Calu3 (cell line): ENCODE measurements around the gene MEGF8. TPM values are rescaled to one million over a fixed set of nuclear protein-coding genes. Genes with fewer than 3 reads are reported as not detected.

Experiments
- BruUV-seq: library from RNA; stranded (reverse); fragments of 400-500 nt; replicated peaks from 2 replicates; lab custom pipeline; 2021; lab: Mats Ljungman, UMichigan
- CTCF ChIA-PET: fragments of 300-600 bp; sonication (Branson Sonifier 250); formaldehyde crosslinking; loops from one replicate; lab custom pipeline; 2022; ENCODE audit warnings: antibody characterized with exemption; lab: Charles Lee
- DNase-seq: peaks from one replicate; pipeline ENCODE4 v3.0.0; 2022
- H3K27ac Mint-ChIP-seq: one replicate; pipeline ENCODE4 v1.8.0; 2022; ENCODE audit warnings: mixed read lengths; ENCODE audit not compliant: unreplicated experiment
- H3K27me3 Mint-ChIP-seq: one replicate; pipeline ENCODE4 v1.8.0; 2022; ENCODE audit warnings: mixed read lengths; ENCODE audit not compliant: unreplicated experiment
- H3K36me3 Mint-ChIP-seq: one replicate; pipeline ENCODE4 v1.8.0; 2022; ENCODE audit warnings: mild to moderate bottlenecking, moderate library complexity, mixed read lengths; ENCODE audit not compliant: insufficient read depth, unreplicated experiment
- H3K4me1 Mint-ChIP-seq: one replicate; pipeline ENCODE4 v1.8.0; 2022; ENCODE audit warnings: mild to moderate bottlenecking, low read depth, mixed read lengths; ENCODE audit not compliant: unreplicated experiment
- H3K4me3 Mint-ChIP-seq: one replicate; pipeline ENCODE4 v1.8.0; 2022; ENCODE audit warnings: mild to moderate bottlenecking, low read depth, moderate library complexity, mixed read lengths; ENCODE audit not compliant: unreplicated experiment
- H3K9me3 Mint-ChIP-seq: one replicate; pipeline ENCODE4 v1.8.0; 2022; ENCODE audit warnings: low read depth, mixed read lengths; ENCODE audit not compliant: unreplicated experiment
- CTCF ChIP-seq: fragments of 200-600 bp; IDR thresholded peaks from one replicate; pipeline ENCODE4 v1.8.0; 2022; ENCODE audit warnings: antibody characterized with exemption; ENCODE audit not compliant: unreplicated experiment
- intact Hi-C: fragments of 100-400 bp; cut with micrococcal nuclease; formaldehyde crosslinking; loops from one replicate; pipeline ENCODE4 v1.10.0; 2022; ENCODE audit not compliant: unreplicated experiment
- total RNA-seq: library from RNA; stranded (reverse); gene quantifications from 2 replicates; pipeline ENCODE4 v1.2.3, GENCODE V29; 2022

Gene MEGF8
- total RNA-seq, 1 experiment from 2014 or later = 35.0 TPM

DNA sequence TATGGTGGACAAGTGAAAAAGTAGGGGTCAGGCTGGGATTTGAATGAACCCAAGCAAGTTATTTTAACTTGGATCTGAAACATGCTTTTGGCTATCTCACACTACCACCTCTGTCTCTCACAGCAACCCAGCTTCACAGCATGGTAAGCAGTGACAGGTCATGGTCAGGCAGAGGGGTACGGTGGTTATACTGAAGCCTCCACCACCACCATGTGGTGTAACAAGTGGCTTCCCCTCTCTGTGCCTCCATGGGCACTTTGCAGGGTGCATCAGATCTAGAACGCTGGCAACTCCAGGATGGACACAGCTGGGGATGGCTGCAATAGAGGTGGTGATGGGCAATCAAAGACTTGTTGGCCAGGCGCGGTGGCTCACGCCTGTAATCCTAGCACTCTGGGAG lies 13.1 kb upstream of the MEGF8 start:
- DNase-seq = no peak
- no TSS peak for BruUV-seq
- intact Hi-C loops = no loop called here

DNA sequence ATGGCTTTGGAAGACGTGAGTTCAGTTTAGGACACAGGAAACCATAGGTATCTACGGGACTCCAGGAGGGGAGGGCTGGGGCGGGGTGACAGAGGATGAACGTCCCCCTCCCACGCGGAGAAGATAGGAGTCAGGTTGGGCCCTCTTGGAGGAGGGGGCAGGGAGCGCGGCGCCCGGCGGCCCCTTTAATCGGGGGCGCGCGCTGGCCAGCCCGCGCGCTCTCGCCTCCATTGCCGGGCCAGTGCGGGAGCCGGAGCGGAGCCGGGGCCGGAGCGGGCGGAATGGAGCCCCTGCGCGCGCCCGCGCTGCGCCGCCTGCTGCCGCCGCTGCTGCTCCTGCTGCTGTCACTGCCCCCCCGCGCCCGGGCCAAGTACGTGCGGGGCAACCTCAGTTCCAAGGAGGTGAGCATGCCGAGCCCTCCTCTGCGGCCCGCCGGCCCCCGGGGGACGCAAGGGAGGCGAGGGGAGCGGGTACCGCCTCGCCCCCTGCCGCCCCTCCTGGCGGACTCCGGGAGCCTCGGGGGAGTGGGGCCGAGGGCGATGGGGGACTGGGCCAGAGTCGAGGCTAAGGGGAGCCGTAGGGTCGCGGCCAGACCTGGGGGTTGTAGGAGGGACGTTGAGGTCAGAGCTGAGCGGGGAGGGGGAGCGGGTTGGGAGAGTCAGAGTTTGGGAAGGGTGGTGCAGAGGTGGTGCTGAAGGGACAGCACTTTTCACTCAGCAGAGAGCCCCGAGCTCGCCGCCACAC lies 12.2 kb upstream of the MEGF8 start, which contains the start of gene TMEM145:
TMEM145 (plus strand) TSS at position 214 of the 744 bp plus-strand sequence; CDS start at position 282, 68 bp downstream.
- DNase-seq = peak; percentile 81
- CTCF ChIA-PET = interaction anchor here (1.1 kb wide), 1 partner anchor 237 kb away, joined by 3 read pairs; the partner anchor contains the start of gene ZNF574
- no TSS peak for BruUV-seq
- peaks cover 14% of the 10 kb centered on the region for H3K4me1 Mint-ChIP-seq
- no peaks in the 10 kb centered on the region for H3K9me3 Mint-ChIP-seq
- peaks cover 16% of the 10 kb centered on the region for H3K36me3 Mint-ChIP-seq
- no peak within 1 kb of the TSS for H3K27ac Mint-ChIP-seq
- peak within 1 kb of the TSS; percentile 63 for H3K4me3 Mint-ChIP-seq
- H3K27me3 Mint-ChIP-seq = peaks cover 51% of the 10 kb centered on the region
- intact Hi-C loops = no loop called here
- TF ChIP-seq CTCF = no peak

More for the DNA sequence above, 13.1 kb upstream of the MEGF8 start:
- no peaks in the 10 kb centered on the region for H3K9me3 Mint-ChIP-seq
- TF ChIP-seq CTCF = no peak
- peaks cover 51% of the 10 kb centered on the region for H3K27me3 Mint-ChIP-seq
- peaks cover 16% of the 10 kb centered on the region for H3K36me3 Mint-ChIP-seq
- CTCF ChIA-PET = no interaction called here
- peaks cover 9% of the 10 kb centered on the region for H3K4me1 Mint-ChIP-seq
- H3K27ac Mint-ChIP-seq = no peak overlapping the region
- H3K4me3 Mint-ChIP-seq = peak overlapping the region; percentile 63

DNA sequence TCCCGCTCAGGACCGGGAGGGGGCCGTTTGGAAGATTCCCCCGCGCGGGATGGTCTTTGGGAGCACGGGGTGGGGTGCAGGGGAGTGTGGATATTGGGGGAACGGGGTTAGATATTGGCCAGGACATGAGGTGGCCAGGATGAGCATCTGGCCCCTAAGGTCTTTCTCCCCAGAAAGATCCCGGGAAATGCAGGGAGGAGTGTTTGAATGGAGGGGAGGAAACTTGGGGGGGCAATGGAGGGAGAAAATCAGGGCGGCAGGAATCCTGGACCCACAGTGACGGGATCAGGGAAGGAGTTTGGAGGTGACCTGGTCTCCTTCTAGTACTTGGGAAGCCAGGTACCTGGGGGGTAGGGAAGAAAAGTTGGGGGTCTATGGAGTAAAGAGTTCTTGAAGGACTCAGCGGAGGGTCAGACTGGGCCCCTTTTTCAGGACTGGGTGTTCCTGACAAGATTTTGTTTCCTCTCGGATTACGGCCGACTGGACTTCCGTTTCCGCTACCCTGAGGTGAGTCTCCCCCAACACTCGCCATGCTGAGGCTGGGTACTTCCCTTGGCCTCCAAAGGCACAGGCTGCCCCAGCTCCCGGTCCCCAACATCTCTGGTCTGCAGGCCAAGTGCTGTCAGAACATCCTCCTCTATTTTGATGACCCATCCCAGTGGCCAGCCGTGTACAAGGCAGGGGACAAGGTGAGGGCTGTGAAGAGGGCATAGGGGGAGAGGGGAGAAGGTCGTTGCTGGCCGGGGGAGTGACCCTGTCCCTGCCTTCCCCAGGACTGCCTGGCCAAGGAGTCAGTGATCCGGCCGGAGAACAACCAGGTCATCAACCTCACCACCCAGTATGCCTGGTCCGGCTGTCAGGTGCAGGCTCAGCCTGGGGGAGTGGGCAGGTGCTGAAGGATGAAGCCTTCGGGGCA lies 11.3 kb upstream of the MEGF8 start:
- peak overlapping the region; percentile 63 for H3K4me3 Mint-ChIP-seq
- TF ChIP-seq CTCF = no peak
- peaks cover 51% of the 10 kb centered on the region for H3K27me3 Mint-ChIP-seq
- H3K4me1 Mint-ChIP-seq = peaks cover 14% of the 10 kb centered on the region
- DNase-seq = no peak
- CTCF ChIA-PET = interaction anchor here (1.1 kb wide), 1 partner anchor 238 kb away, joined by 3 read pairs; the partner anchor contains the start of gene ZNF574
- intact Hi-C loops = no loop called here
- H3K9me3 Mint-ChIP-seq = no peaks in the 10 kb centered on the region
- BruUV-seq = no TSS peak
- peaks cover 16% of the 10 kb centered on the region for H3K36me3 Mint-ChIP-seq
- no peak overlapping the region for H3K27ac Mint-ChIP-seq

GRCh38 chr19:42315024-42315423 lies 10.4 kb upstream of the MEGF8 start:
- TF ChIP-seq CTCF = no peak
- peaks cover 54% of the 10 kb centered on the region for H3K27me3 Mint-ChIP-seq
- no TSS peak for BruUV-seq
- no peak overlapping the region for H3K4me3 Mint-ChIP-seq
- intact Hi-C loops = no loop called here
- CTCF ChIA-PET = no interaction called here
- no peak overlapping the region for H3K27ac Mint-ChIP-seq
- peaks cover 16% of the 10 kb centered on the region for H3K36me3 Mint-ChIP-seq
- peaks cover 14% of the 10 kb centered on the region for H3K4me1 Mint-ChIP-seq
- DNase-seq = no peak
- H3K9me3 Mint-ChIP-seq = no peaks in the 10 kb centered on the region
